Caki2 (cell line): ENCODE measurements around the gene RHOT2. TPM values are rescaled to one million over a fixed set of nuclear protein-coding genes. Genes with fewer than 3 reads are reported as not detected.

Source experiments
- DNase-seq: peaks from one replicate; pipeline ENCODE4 v3.0.0-alpha.2; 2015; ENCODE audit warnings: low read depth
- in situ Hi-C: cut with HindIII; loops from 2 replicates; pipeline ENCODE4 v1.10.0; 2016; ENCODE audit warnings: low sequenced_read_pairs, low pct_unique_long_range_greater_than_20kb, mixed read lengths
- total RNA-seq: library from RNA; depleted of rRNA; stranded (reverse); fragments of >200 nt; shearing (Covaris generic); gene quantifications from 2 replicates; pipeline ENCODE4 v1.2.3, GENCODE V29; 2014; ENCODE audit warnings: low replicate concordance

RHOT2 gene
- total RNA-seq, 1 experiment from 2014 or later = 99.0 TPM

- no peak for DNase-seq
- in situ Hi-C loops = no loop called here
Observed at GRCh38 chr16:643050-643368, 24.9 kb upstream of the RHOT2 start.

GRCh38 chr16:644556-644955 is 23.4 kb upstream of the RHOT2 start:
- no peak for DNase-seq
- in situ Hi-C loops = no loop called here

GRCh38 chr16:645852-646678 is 21.9 kb upstream of the RHOT2 start:
- in situ Hi-C loops = no loop called here
- peak; percentile 61 for DNase-seq

GRCh38 chr16:646679-647172 is 21.2 kb upstream of the RHOT2 start:
- in situ Hi-C loops = no loop called here
- no peak for DNase-seq

GRCh38 chr16:647173-647902 is 20.6 kb upstream of the RHOT2 start:
- in situ Hi-C loops = no loop called here
- DNase-seq = no peak

GRCh38 chr16:648071-648780 is 19.7 kb upstream of the RHOT2 start:
- DNase-seq = peak; percentile 79
- in situ Hi-C loops = no loop called here

GRCh38 chr16:648781-649589 is 18.9 kb upstream of the RHOT2 start, which contains the start of gene WDR90:
Gene WDR90, plus strand, starts transcription at chr16:649365. Its CDS starts 52 bp downstream, at chr16:649417.
- peak; percentile 92 for DNase-seq
- in situ Hi-C loops = no loop called here

GRCh38 chr16:649631-650030 is 18.3 kb upstream of the RHOT2 start:
- in situ Hi-C loops = no loop called here
- DNase-seq = no peak

GRCh38 chr16:651844-652243 is 16.1 kb upstream of the RHOT2 start:
- in situ Hi-C loops = no loop called here
- DNase-seq = no peak

GRCh38 chr16:652454-653305 is 15.3 kb upstream of the RHOT2 start:
- no peak for DNase-seq
- in situ Hi-C loops = no loop called here

- in situ Hi-C loops = no loop called here
- DNase-seq = no peak
Observed at GRCh38 chr16:654034-654433, 13.9 kb upstream of the RHOT2 start.

- in situ Hi-C loops = no loop called here
- no peak for DNase-seq
Observed at GRCh38 chr16:657487-657886, 10.4 kb upstream of the RHOT2 start.

- DNase-seq = no peak
- in situ Hi-C loops = no loop called here
Observed at GRCh38 chr16:658679-659571, 9.0 kb upstream of the RHOT2 start.

- no peak for DNase-seq
- in situ Hi-C loops = no loop called here
Observed at GRCh38 chr16:659618-660017, 8.3 kb upstream of the RHOT2 start.

- in situ Hi-C loops = no loop called here
- no peak for DNase-seq
Observed at GRCh38 chr16:660132-660458, 7.8 kb upstream of the RHOT2 start.

GRCh38 chr16:660459-661183 is 7.3 kb upstream of the RHOT2 start:
- DNase-seq = peak; percentile 88
- in situ Hi-C loops = no loop called here
